ENCODE results near the gene ADSL.

Gene ADSL

DNA sequence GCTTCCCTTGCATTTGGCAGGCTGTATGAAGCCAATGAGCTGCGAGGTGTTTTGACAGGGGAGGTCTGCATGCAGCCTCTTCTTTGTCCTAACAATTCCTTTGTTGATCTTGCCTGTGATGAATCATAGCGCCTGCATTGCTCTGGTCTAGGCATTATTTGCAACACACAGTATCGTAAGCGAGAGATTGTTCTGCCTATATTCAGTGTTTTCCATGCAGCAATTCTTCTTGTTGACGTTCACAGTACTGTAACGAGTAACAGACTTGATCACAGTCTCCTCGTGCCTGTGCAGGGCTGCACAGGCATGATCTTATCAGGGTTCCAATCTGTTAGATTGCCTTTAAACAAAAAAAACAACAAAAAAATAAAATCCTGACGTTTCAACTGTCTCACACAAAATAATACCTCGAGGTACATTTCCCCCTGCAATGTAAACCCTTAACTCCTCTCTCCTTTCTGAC, 13.9 kb upstream of the ADSL start:
- DNase-seq (ENCODE audit: low read depth) = no peak
- H3K4me3 ChIP-seq (ENCODE audit: low read length) = no peak overlapping the region
- TF ChIP-seq, protein P1, sequence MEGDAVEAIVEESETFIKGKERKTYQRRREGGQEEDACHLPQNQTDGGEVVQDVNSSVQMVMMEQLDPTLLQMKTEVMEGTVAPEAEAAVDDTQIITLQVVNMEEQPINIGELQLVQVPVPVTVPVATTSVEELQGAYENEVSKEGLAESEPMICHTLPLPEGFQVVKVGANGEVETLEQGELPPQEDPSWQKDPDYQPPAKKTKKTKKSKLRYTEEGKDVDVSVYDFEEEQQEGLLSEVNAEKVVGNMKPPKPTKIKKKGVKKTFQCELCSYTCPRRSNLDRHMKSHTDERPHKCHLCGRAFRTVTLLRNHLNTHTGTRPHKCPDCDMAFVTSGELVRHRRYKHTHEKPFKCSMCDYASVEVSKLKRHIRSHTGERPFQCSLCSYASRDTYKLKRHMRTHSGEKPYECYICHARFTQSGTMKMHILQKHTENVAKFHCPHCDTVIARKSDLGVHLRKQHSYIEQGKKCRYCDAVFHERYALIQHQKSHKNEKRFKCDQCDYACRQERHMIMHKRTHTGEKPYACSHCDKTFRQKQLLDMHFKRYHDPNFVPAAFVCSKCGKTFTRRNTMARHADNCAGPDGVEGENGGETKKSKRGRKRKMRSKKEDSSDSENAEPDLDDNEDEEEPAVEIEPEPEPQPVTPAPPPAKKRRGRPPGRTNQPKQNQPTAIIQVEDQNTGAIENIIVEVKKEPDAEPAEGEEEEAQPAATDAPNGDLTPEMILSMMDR (conservative IDR thresholded peaks at IDR 0.05; ENCODE audit: low read depth, low read length) = no peak

DNA sequence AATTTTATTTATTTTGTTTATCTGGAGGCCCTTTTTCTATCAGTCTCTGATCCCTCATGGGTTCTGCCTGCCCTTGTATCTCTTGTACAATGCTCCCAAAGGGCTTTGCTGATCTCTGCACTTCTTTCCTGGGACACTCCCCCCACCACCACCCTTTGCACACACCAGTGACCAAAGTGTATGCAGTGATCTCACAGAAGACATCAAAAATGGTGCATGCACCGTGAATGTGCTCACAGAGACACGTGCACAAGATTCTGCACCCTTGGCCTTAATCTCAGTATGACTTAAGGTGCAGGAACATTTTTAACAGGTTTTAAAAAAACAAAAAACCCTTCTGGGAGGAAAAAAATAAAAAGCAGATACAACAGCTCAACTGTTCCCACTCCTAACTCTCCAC, 12.2 kb upstream of the ADSL start:
- DNase-seq (ENCODE audit: low read depth) = no peak
- no peak overlapping the region for H3K4me3 ChIP-seq (ENCODE audit: low read length)
- TF ChIP-seq, protein P1 (conservative IDR thresholded peaks at IDR 0.05; ENCODE audit: low read depth, low read length) = no peak

DNA sequence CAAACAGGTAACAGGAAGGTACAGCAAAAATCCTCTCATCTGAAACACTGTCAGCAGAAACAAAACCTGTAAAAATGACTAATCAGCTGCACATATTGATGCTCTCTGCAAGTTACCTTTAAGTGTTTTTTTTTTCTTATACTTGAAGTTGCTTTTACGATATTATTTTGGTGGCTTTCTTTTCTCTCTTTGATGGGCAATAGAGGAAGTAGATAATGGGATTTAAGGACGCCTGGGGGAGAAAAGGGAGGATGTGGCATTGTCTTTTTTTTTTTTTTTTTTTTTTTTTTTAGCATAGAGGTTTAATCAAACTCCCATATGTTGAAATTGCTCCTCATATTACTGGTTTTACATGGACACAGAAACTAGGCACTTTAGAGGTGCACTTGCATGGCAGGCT, 11.4 kb upstream of the ADSL start:
- H3K4me3 ChIP-seq (ENCODE audit: low read length) = no peak overlapping the region
- no peak for DNase-seq (ENCODE audit: low read depth)
- TF ChIP-seq, protein P1 (conservative IDR thresholded peaks at IDR 0.05; ENCODE audit: low read depth, low read length) = no peak

DNA sequence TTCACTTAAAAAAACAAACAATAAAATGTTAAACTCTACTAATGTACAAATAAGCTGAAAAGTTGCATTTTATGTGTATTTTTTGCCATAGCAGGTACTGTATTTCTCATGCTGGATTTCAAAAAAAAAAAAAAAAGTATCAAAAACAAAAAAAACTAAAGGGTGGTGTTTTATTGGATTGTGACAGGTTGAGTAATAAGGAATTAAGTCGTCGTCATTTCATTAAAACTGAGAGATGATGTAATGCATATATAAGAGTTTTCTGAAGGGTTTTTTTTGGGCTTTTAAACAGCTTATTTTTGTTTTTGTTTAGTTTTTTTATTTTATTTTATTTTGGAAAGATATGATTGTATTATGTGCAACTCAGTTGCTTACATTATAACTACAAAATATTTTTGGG, 10.9 kb upstream of the ADSL start:
- H3K4me3 ChIP-seq (ENCODE audit: low read length) = no peak overlapping the region
- TF ChIP-seq, protein P1 (conservative IDR thresholded peaks at IDR 0.05; ENCODE audit: low read depth, low read length) = no peak
- no peak for DNase-seq (ENCODE audit: low read depth)

GRCh38 chr22:40340044-40340443, 6.3 kb upstream of the ADSL start:
- TF ChIP-seq, protein P1 (conservative IDR thresholded peaks at IDR 0.05; ENCODE audit: low read depth, low read length) = no peak
- DNase-seq (ENCODE audit: low read depth) = no peak
- no peak overlapping the region for H3K4me3 ChIP-seq (ENCODE audit: low read length)

DNA sequence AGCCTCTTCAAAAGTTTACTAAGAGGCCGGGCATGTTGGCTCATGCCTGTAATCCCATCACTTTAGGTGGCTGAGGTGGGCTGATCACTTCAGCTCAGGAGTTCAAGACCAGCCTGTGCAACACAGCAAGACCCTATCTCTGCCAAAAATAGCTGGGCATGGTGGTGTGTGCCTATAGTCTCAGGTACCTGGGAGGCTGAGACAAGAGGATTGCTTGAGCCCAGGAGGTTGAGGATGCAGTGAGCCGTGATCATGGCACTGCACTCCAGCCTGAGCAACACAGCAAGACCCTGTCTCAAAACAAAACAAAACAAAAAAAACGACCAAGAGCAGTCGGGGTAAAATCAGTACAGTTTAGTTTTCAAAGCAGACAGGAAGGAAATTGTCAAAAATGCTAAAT, 4.7 kb upstream of the ADSL start:
- TF ChIP-seq, protein P1 (conservative IDR thresholded peaks at IDR 0.05; ENCODE audit: low read depth, low read length) = no peak
- no peak overlapping the region for H3K4me3 ChIP-seq (ENCODE audit: low read length)
- no peak for DNase-seq (ENCODE audit: low read depth)

DNA sequence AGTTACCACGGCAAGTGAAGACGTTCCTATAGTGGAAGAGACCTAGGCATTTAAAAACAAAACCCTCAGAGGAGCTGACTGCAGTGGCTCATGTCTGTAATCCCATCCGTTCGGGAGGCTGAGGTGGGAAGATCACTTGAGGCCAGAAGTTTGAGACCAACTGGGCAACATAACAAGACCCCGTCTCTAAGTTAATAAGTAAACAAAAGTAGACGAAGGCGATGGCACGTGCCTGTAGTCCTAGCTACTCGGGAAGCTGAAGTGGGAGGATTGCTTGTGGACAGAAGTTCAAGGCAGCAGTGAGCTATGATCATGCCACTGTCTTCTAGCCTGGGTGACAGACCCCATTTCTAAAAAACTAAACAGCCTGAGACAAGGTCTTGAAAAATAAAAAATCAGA, 3.8 kb upstream of the ADSL start:
- no peak overlapping the region for H3K4me3 ChIP-seq (ENCODE audit: low read length)
- TF ChIP-seq, protein P1 (conservative IDR thresholded peaks at IDR 0.05; ENCODE audit: low read depth, low read length) = no peak
- DNase-seq (ENCODE audit: low read depth) = no peak

All from retinal pigment epithelial cell (primary cell).